NK-92 (cell line): Measurements from ENCODE around the gene KCNT2.
"Not testable (repeated sequence)": the region's sequence is repeated elsewhere in the genome, so short reads cannot be mapped to it uniquely, and the experiment has no call there.

Experiments used
- DNase-seq: peaks from one replicate; lab custom pipeline; 2025; ENCODE audit not compliant: unreplicated experiment; lab: John Stamatoyannopoulos, UW

The KCNT2 gene

DNA sequence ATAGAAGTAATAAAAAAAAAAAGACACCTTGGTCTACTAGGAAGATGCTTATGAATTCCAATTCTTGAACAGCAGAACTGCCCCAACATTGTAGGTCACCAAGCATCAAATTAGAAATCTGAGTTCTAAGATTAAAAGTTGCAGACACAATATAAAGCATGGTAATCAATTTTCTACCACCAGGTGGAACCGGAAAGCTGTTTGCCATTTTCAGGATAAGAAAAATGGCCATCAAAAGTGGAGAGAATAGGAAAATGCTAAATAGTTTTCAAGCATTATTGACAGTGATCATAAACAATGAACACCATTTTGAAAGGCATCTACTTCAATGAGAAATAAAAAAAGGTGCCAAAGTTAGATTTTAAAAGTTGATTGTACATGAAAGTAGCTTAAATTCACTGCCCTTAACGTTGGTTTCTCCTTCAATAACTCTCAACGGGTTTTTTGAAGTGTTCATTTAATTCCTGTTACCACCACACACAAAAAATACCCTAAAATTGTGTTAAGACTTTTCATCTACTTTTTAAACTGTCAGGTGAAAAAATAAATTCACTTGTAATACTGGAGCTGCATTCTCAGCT lies 252.9 kb downstream of the KCNT2 start:
- no peak for DNase-seq

DNA sequence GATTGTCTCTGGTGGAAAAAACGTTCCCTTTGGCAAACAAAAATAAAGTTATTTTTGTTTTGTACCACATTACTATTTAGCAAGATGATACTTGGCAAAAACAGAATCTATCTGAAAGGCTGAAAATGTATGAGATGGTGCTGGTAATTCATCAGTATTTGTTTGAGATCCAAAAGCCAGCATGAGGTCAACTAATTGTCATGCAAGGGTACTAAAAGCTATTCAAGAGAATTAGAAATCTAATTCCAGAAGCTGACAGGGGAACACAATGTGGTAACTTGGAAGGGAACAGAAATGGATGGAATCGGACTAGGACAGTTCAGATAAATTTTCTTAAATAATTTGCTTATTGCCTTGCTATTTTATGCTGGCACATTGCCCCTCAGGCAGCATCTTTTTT lies 263.8 kb downstream of the KCNT2 start:
- DNase-seq, result no peak

DNA sequence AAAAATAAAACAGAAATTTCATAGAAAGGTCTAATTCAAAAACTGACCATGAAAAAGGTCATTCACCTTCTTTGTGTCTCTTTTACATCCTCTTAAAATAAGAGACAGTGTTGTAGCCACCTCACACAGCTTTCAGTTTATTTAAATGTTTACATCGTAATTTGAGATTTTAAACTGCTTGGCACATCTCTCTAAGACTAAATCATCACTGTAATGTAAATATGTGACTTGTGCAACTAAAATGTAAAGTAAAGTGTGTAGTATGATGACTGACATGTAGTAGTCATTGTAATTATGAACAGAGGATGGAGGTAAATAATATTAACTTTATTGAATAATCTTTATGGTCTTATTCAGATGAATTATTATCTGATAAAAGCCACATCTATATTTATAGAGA lies 283.9 kb downstream of the KCNT2 start:
- DNase-seq, result no peak

DNA sequence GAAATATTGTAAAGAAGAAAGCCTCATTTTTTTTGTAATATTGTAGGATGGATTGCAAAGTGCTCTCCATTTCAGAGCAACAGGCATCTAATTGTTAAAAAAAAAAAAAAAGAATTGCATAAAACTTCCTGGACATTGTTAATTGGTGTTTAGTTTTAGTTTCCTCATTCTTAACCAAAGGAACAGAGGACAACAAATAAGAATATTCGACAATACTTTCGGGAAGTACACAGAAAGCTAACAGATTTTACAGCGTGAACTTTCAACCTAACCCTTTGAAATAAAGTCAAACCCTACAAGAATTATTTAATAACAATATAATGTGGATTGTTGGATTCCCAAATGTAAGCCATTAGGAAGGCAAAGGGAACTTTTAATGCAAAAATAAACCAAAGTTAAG lies 284.4 kb downstream of the KCNT2 start:
- no peak for DNase-seq

DNA sequence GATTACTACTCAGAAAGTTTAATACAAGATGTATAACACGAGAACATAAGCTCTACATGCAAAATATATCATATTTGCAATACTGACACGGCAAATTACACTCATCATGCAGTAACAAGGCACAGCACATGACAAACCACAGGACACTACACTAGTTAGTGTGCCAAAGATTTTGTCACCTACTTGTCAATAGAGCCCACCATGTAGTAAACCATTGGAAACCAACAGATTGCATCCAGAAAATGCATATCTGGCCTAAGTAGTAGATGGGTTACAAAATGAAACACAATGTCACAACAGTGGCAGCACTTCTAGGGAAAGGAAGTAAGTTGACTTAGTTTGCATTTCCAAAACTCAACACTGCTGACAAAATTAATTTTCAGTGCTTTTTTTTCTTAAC lies 288.9 kb downstream of the KCNT2 start:
- no peak for DNase-seq

DNA sequence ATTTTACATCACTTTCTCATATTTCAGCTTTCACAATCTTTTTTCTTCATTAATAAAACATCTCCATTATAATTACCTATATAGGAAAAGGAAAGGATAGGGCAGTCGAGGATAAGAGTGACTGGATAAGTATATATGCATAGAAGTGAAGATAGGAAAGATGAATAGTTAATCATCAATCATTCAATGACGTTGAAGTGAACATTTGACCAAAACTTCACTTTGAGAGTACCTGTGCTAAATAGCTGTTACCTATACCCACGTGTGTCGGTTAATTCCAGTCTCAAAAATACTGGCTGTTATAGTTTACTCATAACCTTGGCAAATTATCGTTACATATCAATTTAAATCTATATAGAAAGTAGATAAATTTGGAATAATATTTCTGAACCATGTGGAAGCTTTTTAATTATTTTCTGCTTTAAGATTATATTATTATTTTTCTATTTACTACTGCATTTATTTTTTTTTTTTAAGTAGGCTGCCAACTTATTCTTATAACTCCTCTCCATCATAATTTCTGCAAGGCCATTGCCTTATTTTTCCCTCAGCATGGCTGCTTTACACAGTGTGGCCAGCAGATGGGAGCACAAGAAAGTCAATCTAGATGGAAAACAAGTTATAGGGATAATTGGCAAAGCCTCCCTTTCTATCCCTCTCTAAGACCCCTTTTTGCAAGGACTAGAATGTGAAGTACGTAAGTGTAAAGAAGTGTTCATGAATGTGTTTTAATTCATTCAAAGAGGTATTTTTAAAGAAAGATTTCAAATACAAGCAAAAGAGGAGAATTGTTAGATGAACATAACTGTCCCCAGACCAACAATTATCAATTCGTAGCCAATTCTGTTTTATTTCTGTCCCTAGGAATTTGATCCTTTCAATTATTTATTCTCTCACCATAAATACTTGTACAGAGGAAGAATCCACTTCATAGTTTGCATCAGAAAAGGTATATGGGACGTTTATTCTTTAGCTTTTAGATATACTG lies 290.4 kb downstream of the KCNT2 start:
- DNase-seq, result no peak

DNA sequence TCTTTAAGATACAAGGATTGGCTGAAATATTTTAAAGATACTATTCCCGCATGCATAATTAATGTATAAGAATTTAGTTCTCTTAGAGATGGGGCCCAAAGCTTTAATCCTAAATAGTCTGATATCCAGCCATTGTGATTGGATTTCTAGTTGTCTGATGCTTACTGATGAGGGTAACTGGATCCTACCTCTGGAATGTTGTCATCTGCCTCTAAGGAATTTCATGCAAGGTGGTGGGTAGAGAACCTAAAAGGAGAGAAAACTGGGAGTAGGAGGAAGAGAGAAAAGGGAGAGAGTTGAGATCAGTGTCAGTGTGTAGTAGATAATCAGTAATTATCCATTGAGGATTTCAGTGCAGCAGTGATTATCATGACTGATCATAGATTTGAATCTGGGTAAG lies 295.5 kb downstream of the KCNT2 start:
- DNase-seq, result no peak

DNA sequence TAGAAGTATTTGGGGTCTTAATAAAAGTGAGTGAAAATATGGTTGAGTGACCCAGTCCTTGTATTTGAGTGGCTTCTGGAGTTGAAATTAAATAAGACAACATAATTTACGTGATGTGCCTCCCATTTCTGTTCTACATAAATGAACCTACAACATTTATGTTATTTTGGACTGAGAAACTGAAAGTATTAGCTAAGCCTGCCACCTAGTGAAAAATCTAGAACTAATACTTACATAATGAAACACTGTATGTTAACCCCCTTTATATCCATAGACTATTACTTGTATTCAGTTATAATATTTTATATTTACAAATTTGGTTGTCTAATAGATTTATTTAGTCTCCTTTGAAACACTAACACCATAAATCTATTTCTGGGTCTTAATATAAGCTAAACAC lies 298.9 kb downstream of the KCNT2 start:
- no peak for DNase-seq

DNA sequence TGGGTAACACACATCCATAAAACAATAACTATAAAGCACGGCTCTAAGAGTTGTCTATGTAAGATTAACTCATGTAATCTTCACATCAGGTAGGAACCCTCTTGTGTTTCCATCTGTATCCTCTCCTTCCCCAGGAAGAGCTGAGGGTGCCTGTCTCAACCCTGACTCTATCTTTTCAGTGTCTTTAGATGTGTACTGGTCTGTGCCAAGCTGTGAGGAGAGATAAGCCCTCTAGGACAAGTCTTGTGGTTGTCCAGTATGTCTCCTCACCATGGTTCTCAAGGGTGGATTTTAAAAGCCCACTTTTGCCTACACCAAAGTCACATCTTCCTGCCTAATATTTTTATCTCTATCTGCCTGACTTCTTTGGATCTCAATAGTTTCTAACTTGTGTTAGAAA lies 300.1 kb downstream of the KCNT2 start:
- DNase-seq, result no peak

DNA sequence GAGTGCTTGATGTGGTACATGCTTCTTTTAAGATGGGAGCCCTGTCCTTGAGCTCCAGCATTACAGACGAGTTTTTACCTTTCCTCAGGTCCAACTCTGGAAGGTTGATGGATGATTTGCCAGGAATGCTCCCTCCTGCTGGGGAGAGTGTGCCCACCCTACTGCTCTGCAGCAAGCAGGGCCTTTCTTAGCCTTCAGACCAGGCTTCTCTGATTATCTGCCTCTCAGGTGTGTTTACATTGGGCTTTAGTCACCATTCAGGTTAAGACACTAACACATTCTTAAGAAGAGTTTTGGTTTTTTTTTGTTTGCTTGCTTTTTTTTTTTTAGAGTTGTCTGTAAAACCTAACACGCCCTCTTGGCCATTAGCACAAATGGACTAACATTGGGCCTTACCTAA lies 301.8 kb downstream of the KCNT2 start:
- DNase-seq, result no peak

DNA sequence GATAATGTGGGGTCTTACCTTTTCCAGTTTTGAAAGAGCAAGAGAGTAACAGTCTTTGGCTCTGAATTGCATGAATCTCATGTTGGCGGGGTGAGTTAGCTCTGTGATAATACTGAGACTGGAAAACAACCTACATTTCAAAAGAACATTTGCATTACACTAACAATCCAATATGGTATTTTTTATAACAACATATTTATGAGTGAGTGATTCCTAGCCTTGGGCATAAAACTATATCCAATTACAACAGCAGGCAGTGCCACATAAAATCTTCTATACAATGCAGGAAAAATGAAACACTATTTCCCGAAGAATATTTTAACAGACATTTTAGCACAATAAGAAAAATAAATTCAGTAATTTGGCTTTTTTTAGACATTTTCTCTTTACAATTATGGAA lies 303.0 kb downstream of the KCNT2 start:
- no peak for DNase-seq

DNA sequence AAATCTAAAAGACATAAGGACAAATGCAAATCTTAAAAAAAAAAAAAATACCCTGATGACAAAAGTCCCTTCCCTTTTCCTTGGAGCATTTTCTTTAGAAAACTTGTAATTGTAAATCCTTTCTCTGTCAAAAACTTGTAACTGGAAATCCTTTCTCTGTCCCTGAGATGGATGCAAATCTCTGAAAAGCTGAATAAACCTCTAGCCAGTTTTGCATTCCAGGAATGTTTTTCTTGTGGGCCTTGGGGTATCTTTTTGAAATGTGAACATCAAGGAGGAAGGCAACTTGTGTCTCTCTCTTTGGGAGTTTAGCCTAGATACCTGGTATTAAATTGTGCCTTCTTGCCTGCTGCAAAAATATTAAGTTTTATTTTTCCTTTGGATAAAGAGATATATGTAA lies 305.3 kb downstream of the KCNT2 start:
- DNase-seq, result no peak

DNA sequence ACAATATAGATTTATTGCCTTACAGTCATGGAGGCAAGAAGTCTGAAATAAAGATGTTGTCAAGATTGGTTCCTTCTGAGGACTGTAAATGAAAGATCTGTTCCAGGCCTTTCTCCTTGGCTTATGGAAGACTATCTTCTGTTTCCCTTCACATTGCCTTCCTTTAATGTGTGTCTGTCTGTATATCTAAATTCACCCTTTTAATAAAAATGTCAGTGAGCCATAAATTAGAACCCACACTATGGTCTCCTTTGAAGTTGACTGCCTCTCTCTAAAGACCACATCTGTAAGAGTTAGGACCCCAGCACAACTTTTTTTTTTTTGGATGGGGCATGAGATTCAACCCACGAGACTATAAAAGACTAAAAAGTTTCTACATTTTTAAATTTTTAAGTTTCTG lies 305.8 kb downstream of the KCNT2 start:
- no peak for DNase-seq

DNA sequence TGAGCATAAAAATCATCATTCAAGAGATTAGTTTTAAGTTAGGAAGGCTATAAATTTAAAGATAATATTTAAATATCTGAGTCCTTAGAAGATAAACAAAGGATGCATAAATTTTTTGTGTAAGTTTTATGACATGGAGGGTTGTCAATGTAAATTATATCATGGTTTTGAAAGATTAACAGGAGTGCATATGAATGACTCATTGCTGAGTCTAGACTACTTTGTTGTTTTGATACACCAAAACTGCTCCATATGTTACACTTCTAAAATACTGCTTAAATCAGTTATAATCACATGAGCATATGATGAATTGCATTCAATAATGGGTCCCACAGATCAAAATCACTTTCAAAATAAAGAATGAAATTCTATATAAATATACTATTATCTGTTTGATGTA lies 312.5 kb downstream of the KCNT2 start:
- no peak for DNase-seq

DNA sequence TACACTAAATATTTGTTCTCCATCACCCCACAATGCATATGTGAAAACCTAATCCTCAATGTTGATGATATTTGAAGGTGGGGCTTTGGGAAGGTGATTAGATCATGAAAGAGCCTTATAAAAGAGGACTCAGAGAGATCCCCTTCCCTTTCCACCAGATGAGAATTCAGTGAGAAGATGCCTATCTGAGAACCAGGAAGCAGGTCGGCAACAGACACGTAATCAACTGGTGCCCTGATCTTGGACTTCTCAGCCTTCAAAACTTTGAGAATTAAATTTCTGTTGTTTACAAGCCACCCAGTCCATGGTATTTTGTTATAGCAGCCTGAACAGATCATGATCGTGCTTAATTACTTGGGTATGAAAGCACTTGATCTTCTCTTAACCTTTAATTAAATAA lies 329.4 kb downstream of the KCNT2 start:
- DNase-seq, result no peak

DNA sequence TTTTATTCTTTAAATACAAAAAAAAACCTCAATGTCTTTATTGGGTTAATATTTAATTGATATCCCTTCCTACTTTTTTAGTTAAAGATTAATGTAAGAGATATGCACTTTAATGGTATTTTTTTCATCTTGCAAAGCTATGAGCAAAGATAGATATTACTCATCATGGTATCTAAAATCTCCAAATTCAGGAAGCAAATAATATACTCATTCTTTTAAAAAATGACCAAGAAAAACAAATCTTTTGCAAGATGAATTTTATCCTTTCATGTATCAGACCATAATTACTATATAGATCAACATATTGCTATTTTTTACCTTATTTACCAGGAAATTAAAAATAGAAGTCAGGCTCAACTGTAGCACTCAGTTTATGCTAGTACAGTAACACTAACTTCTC lies 330.4 kb downstream of the KCNT2 start:
- no peak for DNase-seq

DNA sequence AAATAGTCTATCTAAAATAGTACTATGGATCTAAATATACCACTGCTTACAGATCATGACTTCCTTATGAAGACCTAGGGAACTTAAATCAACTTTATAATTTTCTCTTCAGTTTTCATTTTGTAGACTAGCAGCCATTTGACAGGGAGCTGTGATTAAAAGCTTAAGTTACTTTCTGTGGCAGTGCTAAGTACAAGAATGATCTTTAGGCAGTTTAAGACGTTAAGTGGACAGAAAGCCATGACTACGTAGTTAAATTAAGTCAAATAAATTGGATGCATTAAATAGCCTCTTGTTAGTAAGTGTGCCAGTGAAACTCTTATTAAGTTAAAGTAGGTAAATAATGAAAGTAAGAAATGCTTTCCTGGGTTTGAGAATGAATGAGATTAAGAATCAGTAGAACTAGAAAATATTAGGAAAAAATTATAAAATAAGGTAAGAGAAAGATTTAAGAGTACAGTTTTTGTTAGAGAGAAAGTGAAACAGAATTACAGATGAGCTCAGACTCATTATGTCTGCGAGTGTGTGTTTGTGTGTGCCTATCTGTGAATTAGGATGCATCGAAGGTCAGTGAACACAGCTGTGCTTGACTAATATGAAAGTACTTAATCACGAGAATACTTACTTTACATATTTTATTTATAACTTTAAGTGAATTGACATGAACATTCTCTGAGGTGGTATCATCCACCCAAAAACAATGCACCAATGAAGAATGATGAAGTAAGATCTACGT lies 336.9 kb downstream of the KCNT2 start:
- no peak for DNase-seq

DNA sequence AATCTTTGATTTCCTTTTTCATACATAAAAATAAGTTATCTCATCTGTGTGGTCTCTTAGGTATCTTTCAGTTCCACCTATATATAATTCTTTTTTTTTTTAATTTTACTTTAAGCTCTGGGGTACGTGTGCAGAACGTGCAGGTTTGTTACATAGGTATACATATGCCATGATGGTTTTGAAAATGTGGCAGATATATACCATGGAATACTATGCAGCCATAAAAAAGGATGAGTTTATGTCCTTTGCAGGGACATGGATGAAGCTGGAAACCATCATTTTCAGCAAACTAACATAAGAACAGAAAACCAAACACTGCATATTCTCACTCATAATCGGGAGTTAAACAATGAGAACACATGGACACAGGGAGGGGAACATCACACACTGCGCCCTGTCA lies 345.2 kb downstream of the KCNT2 start:
- not testable (repeated sequence) for DNase-seq

DNA sequence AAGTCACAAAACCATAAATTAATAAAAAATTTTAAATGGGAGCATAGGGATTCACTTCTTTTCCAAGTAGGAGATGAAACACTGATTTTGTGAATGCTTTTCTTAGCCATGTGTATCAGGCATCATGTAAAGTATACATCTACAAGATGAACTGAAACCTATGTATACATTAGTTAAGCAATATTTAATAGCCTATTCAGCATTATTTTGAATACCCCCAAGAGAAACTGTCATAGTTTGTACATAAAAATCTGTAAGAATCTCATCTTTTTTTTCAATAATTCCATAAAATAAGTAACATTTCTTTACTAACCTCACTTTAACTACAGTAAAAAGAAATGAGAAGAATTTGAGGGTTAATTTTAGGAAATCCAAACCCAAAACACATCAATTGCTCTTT lies 348.0 kb downstream of the KCNT2 start:
- no peak for DNase-seq

DNA sequence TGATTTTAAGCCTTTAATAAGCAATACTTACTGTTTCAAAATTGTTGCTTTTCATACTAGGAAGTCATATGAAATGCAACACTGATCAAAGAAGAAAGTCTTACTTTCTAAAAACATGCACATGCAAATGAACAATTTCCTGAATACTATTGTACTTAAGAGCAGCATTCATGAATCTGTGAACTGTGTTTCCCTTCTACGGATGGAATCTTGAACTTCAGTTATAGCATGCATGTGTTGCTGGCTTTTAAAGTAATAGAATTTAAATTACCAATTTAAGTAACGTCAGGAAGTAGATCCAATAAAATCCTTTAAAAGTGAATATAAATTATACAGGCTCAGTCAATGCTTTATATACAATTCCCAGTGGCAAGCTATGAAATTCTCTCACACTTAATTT lies 348.9 kb downstream of the KCNT2 start:
- DNase-seq, result no peak

DNA sequence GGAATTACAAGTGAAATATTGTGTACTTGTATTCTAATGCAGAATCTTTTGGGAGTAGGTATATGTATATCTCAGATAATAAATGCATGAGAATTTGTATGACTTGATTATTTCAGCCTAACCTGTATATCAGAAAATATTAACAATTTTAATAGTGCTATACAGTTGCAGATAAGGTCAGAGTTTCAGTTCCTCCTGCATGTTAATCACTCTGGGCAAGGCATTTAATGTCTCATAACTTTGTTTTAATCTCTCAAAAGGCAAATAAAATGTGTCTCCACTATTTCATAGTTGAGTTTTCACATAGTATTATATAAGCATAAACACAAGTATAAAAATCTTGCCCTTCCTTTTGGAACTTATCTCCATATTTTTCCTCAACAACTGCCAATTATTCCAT lies 352.5 kb downstream of the KCNT2 start:
- DNase-seq, result no peak

DNA sequence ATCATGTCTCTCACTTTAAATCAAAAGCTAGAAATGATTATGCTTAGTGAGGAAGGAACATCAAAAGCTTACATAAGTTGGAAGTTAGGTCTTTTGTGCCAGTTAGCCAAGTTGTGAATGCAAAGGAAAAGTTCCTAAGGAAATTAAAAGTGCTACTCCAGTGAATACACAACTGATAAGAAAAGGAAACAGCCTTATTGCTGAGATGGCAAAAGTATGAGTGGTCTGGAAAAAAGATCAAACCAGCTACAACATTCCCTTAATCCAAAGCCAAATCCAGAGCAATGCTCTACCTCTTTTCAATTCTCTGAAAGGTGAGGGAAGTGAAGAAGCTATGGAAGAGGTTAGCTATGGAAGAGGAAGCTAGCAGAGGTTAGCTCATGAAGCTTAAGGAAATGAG lies 378.7 kb downstream of the KCNT2 start:
- no peak for DNase-seq
